Heart left ventricle (tissue), 13 donors: ENCODE results near the gene HGFAC.

ENCODE experiments used
- CTCF ChIP-seq, 12 donors: fragments of 200-600 bp; sonication (generic) in 4 of 12; IDR thresholded peaks; one replicate each; pipeline versions ENCODE4 v1.5.0 to v1.8.0; 2018 to 2022; ENCODE audit warnings: antibody characterized with exemption in 12 of 12, mild to moderate bottlenecking in 5 of 12
- POLR2A ChIP-seq, 2 donors: fragments of 450-650 bp; IDR thresholded peaks; one replicate each; pipeline ENCODE4 v1.6.1; 2017; ENCODE audit warnings: antibody characterized with exemption in 2 of 2, mild to moderate bottlenecking in 2 of 2, moderate library complexity in 2 of 2
- donor health status: ischemic (EF 13 %, LVEDD 7.1; RV severe dilation, severe dysfunction).
- donor health status: DM: no; HTN: yes; CAD: no.
- donor health status: DM: no; HTN: no; CAD: no.
- donor health status: ischemic (EF 25% LVEDD 6.9; RV normal size, moderate dysfunction).
- donor health status: ischemic (EF 25% LVEDD 5.7; RV mildly dilated, moderate dysfunction).
- donor health status: ischemic (EF 35%, LVEDD 5.7; RV mildly dilated, moderate dysfunction).
- donor health status: nonischemic (EF 11% LVEDD 7.7; RV severe dilation, severe dysfunction).
- donor health status: DM: yes; HTN: yes; CAD: no.
- donor health status: PGD.
- donor health status: ischemic (EF 29% LVEDD 5.4; RV normal size, mild dysfunction).
- donor health status: nonischemic (EF 23%, LVEDD 6.1; RV moderate dilation, normal function).

- TF ChIP-seq CTCF (IDR thresholded peaks at IDR 0.05) (no peak), POLR2A (IDR thresholded peaks at IDR 0.05) (no peak)
Measured at GRCh38 chr4:3471098-3471760, 29.5 kb downstream of the HGFAC start.
